ENCODE results near the gene HEPN1. TPM values are rescaled to one million over a fixed set of nuclear protein-coding genes. Genes with fewer than 3 reads are reported as not detected.

The HEPN1 gene
- total RNA-seq, 1 experiment from 2014 or later = not detected

DNA sequence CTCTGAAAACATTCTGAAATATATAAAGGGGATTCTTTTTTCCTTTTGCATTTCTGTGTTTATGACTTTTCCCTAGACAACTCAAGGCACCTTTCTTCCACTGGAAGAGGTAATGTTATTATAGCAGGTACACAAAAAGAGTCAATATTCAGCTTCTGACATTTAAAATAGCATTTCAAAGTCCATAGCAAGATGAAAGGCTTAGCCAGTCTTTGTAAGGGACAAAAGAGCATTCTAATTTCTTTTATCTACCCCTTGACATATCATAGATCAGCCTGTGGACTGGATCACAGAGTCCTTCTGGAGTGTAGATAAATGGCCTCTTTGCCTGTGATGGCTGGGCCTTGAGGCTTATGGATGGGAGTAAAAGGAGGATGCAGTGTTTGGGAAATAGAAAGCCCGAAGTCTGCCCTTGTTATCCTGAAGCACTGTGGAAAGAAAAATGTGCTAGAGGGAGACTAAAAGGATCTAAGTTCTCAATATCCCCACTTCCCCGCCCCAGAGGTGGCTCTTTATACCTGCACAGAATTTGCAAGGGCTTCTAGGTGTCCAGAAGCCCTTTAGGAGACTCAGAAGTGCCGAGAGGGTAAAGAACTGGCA is 18.4 kb downstream of the HEPN1 start:
- ChIA-PET CTCF (no interaction called here), POLR2A (no interaction called here)
- DNase-seq (ENCODE audit: low read depth, low spot score) (no peak), ATAC-seq (no peak)
- no TSS peak for BruUV-seq (replicated peaks)
- peaks cover 24% of the 10 kb centered on the region for H3K27me3 ChIP-seq (ENCODE audit: control insufficient read depth, insufficient read depth, low read length)
- TF ChIP-seq, protein P1, sequence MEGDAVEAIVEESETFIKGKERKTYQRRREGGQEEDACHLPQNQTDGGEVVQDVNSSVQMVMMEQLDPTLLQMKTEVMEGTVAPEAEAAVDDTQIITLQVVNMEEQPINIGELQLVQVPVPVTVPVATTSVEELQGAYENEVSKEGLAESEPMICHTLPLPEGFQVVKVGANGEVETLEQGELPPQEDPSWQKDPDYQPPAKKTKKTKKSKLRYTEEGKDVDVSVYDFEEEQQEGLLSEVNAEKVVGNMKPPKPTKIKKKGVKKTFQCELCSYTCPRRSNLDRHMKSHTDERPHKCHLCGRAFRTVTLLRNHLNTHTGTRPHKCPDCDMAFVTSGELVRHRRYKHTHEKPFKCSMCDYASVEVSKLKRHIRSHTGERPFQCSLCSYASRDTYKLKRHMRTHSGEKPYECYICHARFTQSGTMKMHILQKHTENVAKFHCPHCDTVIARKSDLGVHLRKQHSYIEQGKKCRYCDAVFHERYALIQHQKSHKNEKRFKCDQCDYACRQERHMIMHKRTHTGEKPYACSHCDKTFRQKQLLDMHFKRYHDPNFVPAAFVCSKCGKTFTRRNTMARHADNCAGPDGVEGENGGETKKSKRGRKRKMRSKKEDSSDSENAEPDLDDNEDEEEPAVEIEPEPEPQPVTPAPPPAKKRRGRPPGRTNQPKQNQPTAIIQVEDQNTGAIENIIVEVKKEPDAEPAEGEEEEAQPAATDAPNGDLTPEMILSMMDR (IDR thresholded peaks at IDR 0.05) = no peak
- no peak for TF ChIP-seq POLR2AphosphoS5 (IDR thresholded peaks at IDR 0.05; ENCODE audit: low read depth, low read length)
- no peak for TF ChIP-seq SIN3A (IDR thresholded peaks at IDR 0.05; ENCODE audit: borderline replicate concordance, insufficient read depth, low read depth, low read length)
- no peak overlapping the region for H3K27ac ChIP-seq (ENCODE audit: low read length)
- H3K36me3 ChIP-seq (ENCODE audit: control insufficient read depth, insufficient read depth, low read length) = no peaks in the 10 kb centered on the region
- intact Hi-C loops (cut with micrococcal nuclease; ENCODE audit: unreplicated experiment) (no loop called here), in situ Hi-C loops (cut with HindIII; ENCODE audit: low pct_unique_long_range_greater_than_20kb, low sequenced_read_pairs) (no loop called here)
- no peaks in the 10 kb centered on the region for H3K4me1 ChIP-seq (ENCODE audit: control insufficient read depth, insufficient read depth, low read length)
- no peak overlapping the region for H3K4me3 ChIP-seq (ENCODE audit: low read depth in 2 of 2, low read length in 2 of 2)
- H3K9me3 ChIP-seq (ENCODE audit: control insufficient read depth, insufficient read depth, low read depth, low read length) = no peaks in the 10 kb centered on the region

DNA sequence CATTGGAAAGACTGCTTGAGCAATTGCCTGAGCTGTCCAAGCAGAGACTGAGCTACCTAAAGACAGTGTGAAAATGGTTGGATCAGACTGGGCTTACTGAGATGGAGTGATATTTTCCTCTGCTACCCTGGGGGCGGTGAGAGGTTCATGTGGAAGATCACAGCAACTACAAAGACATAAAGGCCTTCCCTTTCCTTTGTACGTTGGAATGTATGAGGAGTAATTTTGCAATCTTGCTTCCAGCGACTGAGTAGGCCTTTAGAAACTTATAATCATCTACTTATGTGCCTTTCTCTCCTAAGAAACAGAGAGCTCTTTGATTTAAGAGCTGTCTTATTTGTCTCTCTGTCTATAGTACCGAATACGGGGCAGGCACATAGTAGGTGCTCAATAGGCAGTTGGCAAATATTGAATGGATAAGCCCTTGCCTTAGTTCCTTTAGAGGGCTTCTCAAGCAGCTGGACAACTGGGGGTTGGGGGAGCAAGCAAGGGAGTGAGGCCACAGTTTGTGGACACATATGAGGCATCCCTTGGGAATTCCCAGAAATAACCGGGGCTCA is 19.2 kb downstream of the HEPN1 start:
- Histone ChIP-seq H3K4me1 (ENCODE audit: control insufficient read depth, insufficient read depth, low read length) (no peaks in the 10 kb centered on the region), H3K27me3 (ENCODE audit: control insufficient read depth, insufficient read depth, low read length) (peaks cover 24% of the 10 kb centered on the region), H3K4me3 (ENCODE audit: low read depth in 2 of 2, low read length in 2 of 2) (no peak overlapping the region), H3K36me3 (ENCODE audit: control insufficient read depth, insufficient read depth, low read length) (no peaks in the 10 kb centered on the region), H3K27ac (ENCODE audit: low read length) (no peak overlapping the region), H3K9me3 (ENCODE audit: control insufficient read depth, insufficient read depth, low read depth, low read length) (no peaks in the 10 kb centered on the region)
- no peak for ATAC-seq
- BruUV-seq (replicated peaks) = no TSS peak
- no peak for DNase-seq (ENCODE audit: low read depth, low spot score)
- intact Hi-C loops (cut with micrococcal nuclease; ENCODE audit: unreplicated experiment) = no loop called here
- POLR2A ChIA-PET = no interaction called here
- TF ChIP-seq SIN3A (IDR thresholded peaks at IDR 0.05; ENCODE audit: borderline replicate concordance, insufficient read depth, low read depth, low read length) = no peak
- TF ChIP-seq TCF7L2 (IDR thresholded peaks at IDR 0.05; ENCODE audit: low read depth, low read length) = no peak
- TF ChIP-seq, protein P2, sequence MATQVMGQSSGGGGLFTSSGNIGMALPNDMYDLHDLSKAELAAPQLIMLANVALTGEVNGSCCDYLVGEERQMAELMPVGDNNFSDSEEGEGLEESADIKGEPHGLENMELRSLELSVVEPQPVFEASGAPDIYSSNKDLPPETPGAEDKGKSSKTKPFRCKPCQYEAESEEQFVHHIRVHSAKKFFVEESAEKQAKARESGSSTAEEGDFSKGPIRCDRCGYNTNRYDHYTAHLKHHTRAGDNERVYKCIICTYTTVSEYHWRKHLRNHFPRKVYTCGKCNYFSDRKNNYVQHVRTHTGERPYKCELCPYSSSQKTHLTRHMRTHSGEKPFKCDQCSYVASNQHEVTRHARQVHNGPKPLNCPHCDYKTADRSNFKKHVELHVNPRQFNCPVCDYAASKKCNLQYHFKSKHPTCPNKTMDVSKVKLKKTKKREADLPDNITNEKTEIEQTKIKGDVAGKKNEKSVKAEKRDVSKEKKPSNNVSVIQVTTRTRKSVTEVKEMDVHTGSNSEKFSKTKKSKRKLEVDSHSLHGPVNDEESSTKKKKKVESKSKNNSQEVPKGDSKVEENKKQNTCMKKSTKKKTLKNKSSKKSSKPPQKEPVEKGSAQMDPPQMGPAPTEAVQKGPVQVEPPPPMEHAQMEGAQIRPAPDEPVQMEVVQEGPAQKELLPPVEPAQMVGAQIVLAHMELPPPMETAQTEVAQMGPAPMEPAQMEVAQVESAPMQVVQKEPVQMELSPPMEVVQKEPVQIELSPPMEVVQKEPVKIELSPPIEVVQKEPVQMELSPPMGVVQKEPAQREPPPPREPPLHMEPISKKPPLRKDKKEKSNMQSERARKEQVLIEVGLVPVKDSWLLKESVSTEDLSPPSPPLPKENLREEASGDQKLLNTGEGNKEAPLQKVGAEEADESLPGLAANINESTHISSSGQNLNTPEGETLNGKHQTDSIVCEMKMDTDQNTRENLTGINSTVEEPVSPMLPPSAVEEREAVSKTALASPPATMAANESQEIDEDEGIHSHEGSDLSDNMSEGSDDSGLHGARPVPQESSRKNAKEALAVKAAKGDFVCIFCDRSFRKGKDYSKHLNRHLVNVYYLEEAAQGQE (IDR thresholded peaks at IDR 0.05; ENCODE audit: insufficient read depth in 1 of 2, low read depth in 2 of 2, low read length in 1 of 2) = no peak
- TF ChIP-seq POLR2AphosphoS5 (IDR thresholded peaks at IDR 0.05; ENCODE audit: low read depth, low read length) = no peak
- TF ChIP-seq, protein P1 (IDR thresholded peaks at IDR 0.05) = no peak
- in situ Hi-C loops (cut with HindIII; ENCODE audit: low pct_unique_long_range_greater_than_20kb, low sequenced_read_pairs) = no loop called here
- CTCF ChIA-PET = no interaction called here
